GM21367 (cell line): ENCODE measurements around the gene ST8SIA5.

Experiments
- ATAC-seq: cut with Tn5 transposase; IDR thresholded peaks from one replicate; pipeline ENCODE4 v1.9.1; 2021; ENCODE audit not compliant: unreplicated experiment

Gene ST8SIA5

DNA sequence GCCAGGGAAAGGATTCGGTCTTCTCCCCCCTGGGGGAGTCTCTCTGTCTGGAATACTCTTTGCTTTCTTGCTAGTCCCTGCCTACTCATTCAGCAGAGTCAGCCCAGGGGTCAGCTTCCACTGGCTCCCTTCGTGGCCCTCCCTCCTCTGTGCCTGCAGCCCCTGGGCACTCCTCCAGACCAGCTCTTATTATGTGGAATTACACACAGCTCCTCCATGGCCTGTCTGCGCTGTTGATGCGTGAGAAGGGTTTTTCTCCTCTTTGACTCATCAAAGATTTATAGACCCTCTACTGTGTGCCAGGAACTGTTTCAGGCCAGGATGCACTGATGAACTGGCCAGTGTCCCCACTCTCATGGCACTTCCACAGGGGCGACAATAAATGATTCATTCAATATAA, 44.4 kb downstream of the ST8SIA5 start:
- ATAC-seq: no peak

DNA sequence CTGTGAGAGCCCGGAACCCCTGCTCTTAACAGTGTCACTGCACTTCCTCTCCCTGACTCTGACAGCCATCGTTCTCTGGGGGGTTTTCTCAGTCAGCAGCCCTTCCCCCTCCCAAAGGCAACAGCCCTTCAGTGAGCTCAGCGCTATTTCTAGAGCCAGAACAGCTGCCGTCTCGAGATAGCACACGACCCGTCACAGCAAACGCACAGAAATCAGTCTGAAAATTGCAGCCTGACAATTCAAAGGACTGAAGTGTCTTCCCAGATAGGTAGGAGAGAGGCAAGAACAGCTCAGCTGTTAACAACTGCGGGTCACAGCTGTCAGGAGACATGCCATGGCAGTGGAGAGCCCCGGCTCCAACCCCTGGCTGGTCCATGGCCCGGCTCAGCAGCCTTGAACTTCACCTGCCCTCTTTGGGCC, 45.4 kb downstream of the ST8SIA5 start:
- ATAC-seq: no peak

DNA sequence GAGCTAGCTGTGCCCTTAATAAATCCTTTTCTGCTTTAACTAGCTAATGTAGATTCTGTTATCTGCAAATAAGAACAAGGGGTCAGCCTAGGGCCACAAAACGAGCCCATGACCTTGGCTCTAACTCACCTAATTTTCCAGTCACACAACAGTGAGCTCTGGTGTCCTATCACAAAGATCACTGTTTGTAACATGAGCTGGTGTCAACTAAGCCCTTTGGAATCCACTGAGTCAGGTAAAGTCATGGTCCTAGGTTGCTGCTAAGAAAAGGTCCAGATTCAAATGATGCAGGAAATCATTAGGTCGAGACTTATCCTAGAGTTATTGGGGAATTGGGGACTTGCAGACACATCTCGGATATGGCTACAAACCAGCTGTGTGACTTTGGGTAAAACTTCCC, 49.9 kb downstream of the ST8SIA5 start:
- no peak for ATAC-seq

DNA sequence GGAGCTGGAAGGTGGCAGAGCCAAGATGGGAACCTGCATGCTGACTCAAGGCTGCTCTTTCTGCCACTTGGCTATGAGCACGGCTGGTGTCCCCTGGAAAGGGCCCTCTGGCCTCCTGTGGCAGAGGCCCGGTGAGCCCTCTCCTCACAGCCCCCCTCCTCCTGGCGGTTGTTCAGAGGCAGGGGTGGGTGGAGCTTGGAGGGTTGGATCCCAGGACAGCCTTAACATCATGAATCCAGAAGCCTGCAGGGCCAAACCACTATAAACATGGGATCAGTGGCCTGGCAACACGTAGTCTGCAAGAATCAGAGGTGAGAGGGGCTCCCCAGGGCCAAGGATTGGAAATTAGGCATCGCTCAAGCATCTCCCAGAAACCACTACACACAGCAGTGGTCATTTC, 51.3 kb downstream of the ST8SIA5 start:
- no peak for ATAC-seq

DNA sequence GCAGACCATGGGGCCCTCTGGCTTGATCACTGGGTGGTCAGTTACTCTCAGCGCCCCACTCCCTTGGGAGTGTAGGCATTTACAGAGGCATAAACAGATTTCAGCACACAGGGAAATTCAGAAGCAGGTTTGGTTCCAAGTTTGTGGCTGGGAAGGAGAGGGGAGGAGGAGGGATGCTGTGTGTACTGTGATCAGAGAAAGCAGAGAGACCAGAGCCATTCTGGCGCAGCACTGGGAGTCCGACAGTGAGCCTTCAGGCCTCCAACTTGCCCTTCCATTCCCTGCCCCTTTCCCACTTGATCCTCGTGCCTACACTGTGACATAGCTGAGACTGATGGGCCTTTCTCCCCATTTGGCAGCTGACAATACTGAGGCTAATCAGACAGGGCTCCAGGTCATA, 52.0 kb downstream of the ST8SIA5 start:
- ATAC-seq: no peak

DNA sequence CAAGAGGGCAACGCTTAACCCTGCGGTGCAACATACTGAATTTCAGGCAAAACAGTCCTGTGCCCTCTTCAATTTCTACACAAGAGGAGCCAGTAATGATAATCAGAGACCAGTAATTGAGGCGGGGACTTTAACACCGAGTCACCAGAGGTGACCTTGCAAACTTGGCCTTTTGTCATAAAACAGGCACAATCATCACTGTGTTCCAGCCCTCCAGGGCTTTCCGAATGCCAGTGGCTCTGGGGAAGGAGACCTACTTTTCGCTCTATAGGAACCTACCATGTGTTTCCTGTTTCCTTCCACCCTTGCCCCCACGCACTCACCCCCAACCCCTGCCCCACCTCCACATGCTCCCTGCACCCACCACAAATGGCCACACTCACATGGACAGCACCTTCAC, 52.7 kb downstream of the ST8SIA5 start:
- no peak for ATAC-seq

DNA sequence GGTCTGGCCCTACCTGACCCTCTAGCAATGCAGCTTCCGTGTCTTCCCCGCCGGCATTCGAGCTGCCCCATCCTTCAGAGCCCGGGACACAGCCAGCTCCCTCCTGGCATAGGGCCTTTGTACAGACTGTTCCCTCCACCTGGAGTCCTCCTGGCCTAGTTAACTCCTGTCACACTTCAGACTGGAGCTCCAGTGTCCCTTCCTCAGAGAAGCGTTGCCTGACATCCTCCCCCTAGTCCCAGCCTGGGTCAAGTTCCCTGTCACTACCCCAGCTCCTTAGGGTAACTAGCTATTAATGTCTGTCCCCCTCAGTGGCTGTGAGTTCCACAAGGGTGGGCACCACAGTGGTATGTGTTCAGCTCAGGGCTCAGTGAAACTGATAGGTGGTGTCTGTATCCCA, 54.4 kb downstream of the ST8SIA5 start:
- no peak for ATAC-seq

DNA sequence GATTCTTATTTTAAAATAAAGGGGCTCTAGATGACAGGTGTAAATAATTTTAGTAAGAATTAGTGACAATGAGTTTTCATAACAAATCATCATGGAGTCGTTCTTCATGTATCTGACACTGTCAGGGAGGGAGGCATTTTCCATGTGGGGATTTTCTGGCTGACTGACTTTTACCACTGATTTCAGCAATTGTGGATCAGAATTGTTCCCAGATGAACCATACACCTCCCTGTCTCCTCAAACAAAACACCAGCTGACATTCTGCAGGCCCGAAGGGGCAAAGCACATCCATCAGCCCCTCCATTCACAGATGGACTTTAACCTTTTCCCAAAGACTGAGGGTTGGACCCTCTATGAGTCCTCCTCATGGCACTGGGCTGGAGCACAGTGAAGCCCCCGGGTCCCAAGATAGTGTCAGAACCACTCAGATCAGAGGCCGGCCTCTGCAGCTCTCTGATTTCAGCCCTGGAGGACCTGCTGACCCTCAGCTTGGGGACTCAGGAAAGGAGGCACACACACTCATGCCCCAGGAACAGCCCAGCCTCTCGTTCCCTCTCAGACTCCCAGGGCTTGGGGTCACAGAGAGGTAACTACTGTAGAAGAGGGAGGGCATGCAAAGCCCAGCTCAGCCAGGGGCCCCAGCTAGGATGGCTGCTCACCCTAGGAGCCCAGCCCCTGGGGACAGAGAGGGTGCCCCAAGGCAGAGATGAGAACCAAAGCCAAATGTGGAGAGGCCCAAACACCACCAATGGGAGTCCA, 56.6 kb downstream of the ST8SIA5 start:
- ATAC-seq: no peak

DNA sequence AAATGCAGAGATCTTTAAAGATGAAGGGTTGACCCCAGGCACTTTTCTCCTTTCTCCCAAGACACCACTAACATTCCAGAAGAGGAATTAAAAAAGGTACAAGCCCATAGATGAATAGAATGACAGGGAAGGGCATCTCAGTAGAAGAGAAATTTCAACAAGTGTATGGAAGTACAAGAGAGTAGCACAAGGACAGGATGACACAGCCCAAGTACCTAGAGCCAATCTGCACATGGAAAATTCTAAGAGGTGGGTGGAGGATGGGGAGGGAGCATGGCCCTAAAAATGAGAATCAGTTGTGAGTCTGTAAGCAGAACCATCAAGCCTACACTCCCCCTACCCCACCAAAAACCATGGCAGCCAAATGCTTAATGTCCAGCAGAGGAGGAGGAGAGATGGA, 60.2 kb downstream of the ST8SIA5 start:
- no peak for ATAC-seq

DNA sequence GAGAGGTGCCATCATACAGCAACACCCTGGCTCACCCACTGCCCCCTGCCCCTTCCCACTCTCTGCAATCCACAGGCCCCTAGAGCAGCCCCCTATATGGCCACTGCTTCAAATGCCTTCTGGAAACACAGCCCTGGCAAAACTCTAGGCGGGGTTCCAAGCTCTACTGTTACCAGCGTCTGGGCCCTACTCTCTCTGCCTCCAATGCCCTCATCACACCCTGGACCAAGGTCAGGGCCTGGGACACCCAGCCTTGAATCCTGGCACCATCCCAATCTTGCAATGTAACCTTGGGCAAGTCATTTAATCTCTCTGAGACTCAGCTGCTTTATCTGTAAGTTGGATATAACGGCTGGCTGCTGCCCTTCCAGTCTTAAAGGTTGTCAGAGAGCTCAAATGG, 60.6 kb downstream of the ST8SIA5 start:
- no peak for ATAC-seq

DNA sequence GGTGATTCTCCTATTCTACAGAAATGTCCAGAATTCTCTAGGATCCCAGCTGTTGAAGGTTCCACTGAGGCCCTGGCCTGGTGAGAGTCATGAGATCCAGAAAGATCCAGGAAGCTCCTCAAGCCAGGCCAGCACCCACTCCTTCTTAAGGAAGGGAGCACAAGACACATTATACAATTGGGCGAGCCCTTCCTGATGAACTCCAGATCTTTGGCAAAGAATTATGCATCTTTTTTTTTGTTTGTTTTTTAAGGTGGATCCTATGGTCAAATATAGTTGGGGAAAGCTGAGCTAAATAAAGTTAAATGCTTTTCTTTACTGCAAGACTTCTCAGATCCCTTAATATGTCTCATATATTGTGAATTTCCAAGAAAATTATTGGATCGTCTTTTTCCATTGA, 62.9 kb downstream of the ST8SIA5 start:
- no peak for ATAC-seq

DNA sequence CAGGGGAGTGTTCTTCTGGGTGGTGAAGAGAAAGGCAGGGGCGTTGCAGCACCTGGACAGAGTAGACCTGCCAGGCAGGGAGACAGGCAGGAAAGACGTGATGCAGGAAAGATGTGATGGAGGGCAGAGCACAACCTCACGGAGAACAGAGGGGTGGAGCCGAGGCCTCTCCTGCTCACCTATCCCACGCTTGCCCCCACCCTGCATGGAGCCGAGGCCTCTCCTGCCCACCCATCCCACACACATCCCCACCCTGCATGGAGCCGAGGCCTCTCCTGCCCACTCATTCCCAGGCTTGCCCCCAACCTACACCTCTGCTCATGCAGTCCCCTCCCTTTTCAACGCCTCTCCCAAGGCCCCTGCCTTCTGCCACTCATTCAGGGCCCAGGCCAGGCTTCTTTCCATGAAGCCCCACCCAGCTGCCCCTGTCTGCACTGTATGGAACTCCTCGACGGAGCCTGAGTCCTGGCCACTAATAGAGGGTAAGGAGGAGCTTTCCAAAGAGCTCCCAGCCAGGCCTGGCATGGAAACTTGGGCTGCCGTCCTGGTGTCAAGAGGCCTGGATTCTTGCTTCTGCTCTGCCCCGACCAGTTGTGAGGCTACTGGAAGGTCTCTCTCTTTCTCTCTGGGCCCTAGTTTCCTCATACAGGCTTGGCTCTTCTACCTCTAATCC, 67.9 kb downstream of the ST8SIA5 start:
- ATAC-seq: no peak

DNA sequence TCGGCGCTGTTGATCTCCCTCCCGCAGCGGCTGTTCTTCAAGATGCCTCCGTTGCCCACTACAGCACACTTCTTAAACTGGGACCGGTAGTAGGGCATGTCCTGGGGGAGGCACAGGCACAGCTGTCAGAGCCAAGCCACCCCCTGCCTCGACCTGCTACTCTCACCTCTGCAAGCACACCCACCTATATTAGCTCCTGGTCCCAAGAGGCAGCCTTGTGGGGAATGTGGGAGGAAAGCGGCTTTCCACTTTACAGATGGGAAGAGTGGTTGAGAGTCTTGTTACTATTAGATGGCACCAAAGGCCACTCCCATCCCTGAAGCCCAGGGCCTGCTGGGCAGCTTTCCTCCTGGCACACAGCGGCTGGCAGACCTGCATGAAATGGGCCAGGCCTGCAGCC, 70.7 kb downstream of the ST8SIA5 start:
- ATAC-seq: no peak

DNA sequence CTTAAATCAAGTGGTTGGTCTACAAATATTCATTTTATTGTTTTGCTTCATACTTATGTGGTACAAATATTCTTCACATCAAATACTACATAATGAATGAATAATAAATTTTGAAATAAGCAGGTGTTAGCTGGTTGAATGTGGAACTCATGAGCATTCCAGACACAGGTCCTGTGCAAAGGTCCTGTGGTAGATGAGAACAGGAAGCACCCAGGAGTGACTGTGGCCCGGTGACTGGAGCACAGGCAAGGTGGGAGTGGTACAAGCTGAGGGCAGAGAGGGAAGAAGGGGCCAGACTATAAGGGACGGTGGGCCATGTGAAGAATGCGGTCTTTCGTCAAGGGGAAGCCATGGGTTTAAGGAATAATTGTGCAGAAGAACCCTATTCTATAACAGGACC, 73.6 kb downstream of the ST8SIA5 start:
- ATAC-seq: no peak

DNA sequence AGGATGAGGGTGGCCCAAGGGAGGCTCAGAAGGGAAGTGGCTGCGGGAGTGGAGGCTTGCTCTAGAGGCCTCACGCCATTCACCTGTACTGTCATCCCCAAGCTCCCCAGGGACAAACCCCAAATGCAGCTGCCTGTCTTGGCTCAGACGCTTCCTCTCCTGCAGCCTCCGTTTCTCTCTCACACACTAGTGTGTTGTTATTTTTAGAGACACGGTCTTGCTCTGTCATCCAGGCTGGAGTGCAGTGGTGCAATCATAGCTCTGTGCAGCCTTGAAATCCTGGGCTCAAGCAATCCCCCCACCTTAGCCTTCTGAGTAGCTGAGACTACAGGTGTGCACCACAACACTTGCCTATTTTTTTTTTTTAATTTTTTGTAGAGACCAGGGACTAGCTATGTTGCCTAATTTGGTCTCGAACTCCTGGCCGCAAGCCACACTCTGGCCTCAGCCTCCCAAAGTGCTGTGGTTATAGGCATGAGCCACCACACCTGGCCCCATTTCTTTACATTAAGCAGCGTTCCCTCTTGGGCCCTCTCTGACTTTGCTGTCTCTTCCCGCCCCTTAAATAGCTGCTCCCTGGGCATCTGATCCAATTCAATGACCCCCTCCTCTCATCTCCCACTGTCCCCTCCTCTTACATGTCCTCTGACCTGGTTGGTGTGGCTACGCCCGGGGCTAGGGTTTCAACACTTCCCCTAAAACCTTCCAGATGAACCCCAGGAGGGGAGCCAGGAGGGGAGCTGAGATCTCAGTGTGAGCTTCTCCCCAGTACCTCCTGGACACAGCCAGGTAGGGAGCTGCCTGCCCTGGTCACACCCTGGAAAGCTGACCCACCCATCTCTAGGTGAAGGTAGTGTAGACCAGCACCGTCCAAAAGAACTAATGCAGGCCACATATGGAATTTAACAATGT, 75.8 kb downstream of the ST8SIA5 start:
- ATAC-seq: no peak

DNA sequence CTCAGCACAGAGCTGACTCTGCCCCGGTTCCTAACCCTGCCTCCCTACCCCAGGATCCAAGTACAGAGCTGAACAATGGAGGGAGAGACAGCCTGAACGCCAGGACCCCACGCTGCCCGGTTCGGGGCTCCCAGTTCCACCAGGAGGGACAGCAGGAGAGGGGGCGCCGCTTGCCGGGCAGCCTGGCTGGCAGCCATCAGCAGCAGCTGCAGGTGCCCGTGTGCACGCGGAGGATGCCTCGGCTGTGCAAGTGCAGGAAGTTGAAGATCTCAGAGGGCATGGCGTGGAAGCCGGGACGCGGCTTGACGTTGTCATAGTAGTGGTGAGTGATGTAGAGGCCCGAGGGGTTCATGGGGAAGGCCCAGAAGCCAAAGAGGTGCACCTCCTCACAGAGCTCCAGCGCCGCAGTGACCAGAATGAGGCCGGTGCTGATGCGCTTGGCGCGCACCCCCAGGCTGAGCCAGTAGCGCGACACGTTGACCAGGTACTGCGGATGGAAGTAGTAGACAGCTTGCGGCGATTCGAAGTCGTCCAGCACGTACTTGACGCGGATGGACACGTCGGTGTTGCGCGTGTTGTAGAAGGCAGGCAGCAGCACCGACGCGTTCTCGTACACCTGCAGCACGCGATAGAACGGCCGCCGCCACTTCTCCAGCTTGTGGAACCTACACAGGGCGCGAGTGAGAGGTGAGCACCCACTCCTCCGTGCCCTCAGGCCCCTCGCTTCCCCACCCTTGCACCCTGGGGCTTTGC, 76.8 kb downstream of the ST8SIA5 start:
- ATAC-seq: no peak

DNA sequence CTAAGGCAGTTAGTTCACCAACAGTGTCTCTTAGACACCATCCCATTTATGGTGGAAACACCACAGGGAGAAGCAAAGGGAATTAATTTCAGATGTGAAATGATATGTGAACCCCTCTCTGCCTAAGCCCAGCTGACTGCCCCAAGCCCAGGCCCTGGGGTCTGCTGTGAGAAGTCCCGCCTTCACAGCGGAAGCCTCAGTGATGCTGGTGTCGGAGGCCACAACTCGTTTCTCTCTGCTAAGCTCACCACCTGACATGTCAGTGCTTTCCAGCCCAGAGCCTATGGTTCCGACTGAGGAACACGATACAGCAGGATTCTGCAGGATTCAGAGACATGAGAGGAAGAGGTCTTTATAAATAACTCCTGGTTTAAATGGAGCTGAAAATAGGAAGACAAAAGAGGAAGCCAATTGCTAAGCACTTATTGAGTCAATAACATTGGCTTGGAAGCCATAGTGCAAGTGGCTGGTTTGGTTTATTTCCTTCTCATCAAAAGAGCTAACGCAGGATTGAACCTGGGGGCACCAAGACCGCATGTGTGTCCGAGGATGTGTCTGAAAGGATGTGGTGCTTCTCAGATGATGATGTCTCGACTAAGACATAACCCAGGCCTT, 78.0 kb downstream of the ST8SIA5 start:
- ATAC-seq: no peak

DNA sequence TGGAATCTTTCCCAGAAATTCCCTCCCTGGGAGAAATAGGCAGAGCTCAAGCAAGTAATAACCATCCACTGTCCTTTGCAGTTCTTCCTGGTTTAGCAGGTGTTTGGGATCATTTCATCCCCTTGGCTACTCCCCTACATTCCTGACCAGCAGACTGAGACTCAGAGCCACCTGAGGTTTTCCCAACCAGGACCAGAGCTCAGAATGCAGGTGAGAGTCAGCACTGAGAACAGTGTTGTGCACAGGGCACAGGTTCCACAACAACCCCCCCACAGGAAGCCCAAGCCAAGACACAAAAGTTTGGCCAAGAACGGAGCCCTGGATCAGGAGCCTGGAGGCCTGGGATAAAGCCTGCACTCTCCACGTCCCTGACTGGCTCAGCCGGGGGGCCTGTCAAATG, 78.8 kb downstream of the ST8SIA5 start:
- no peak for ATAC-seq

DNA sequence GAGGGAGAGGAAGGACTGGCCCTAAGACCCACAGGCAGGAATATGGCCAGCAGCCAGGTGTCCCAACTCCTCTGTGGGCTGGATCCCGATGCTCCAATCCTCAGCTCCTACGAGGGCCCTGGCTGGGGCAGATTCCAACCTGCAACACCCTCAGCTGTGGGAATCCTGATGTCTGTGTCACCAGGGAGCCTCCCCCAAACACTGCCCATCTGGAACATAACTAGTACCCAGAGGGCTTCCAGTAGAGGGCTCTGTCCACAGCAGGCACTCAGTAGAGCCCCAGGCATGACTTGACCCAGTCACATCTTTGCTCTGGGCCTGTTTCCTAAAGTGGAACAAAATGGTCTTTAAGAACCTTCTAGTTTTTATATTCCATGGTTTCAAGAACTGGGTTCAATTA, 79.2 kb downstream of the ST8SIA5 start:
- ATAC-seq: no peak

DNA sequence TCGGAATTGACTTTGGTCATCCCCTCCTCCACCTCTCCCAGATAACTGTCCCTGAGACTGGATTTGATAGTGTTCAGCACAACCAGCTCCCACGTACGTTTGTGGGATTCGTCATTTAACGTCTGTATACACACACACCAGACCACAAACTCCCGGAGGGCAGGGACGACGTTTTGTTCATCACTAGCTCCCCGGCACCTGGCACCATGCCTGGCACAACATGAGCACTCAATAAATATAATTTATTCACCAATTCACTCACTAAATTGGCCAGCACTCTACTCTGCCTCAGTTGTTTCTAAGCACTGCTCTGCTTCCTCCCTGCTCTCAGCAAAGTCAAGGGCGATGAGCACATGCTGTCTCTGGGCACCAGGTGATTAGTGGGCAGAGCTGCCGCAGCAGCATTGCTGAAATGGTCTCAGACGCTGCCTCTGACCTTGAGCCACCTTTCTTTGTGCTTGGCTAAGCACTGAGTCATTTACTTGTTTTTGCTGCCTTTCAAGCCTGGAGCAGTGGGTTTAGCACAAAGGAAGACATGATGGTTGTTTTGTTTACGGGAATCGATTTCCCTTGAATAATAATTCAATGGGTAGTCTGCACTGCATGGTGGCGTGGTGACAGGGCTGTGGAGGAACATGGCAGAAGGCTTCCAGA, 80.5 kb downstream of the ST8SIA5 start:
- no peak for ATAC-seq
